ENCODE measurements around the gene GRID2. TPM values are rescaled to one million over a fixed set of nuclear protein-coding genes. Genes with fewer than 3 reads are reported as not detected.

GRID2 gene
- total RNA-seq, 1 donor, result not detected

DNA sequence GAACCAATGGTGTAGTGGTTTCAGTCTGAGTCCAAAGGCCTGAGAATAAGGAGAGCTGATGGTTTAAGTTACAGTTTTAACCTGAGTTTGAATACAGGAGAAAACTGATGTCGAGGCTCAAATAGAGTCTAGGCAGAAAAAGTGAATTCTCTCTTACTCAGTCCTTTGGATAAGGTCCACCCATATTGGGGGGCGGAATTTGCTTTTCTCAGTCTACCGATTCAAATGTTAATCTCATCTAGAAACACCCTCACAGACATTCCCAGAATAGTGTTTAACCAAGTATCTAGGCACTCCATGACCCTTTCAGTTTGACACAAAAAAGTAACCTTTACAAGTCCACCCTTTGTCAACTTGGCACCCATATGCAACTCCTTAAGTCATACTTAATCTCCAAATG lies 216.0 kb downstream of the GRID2 start:
- no peak for TF ChIP-seq CTCF (IDR thresholded peaks at IDR 0.05; ENCODE audit: insufficient read depth, low read depth, low read length)
- DNase-seq (ENCODE audit: low read depth), result no peak
- H3K4me3 ChIP-seq (ENCODE audit: low read depth, low read length), result no peak overlapping the region

- H3K4me3 ChIP-seq (ENCODE audit: low read depth, low read length), result no peak overlapping the region
- no peak for DNase-seq (ENCODE audit: low read depth)
- no peak for TF ChIP-seq CTCF (IDR thresholded peaks at IDR 0.05; ENCODE audit: insufficient read depth, low read depth, low read length)
Measured at GRCh38 chr4:92520563-92520962, 216.8 kb downstream of the GRID2 start.

GRCh38 chr4:92521941-92522340 lies 218.2 kb downstream of the GRID2 start:
- TF ChIP-seq CTCF (IDR thresholded peaks at IDR 0.05; ENCODE audit: insufficient read depth, low read depth, low read length), result no peak
- no peak overlapping the region for H3K4me3 ChIP-seq (ENCODE audit: low read depth, low read length)
- DNase-seq (ENCODE audit: low read depth), result no peak

- no peak for DNase-seq (ENCODE audit: low read depth)
- H3K4me3 ChIP-seq (ENCODE audit: low read depth, low read length), result no peak overlapping the region
- no peak for TF ChIP-seq CTCF (IDR thresholded peaks at IDR 0.05; ENCODE audit: insufficient read depth, low read depth, low read length)
Measured at GRCh38 chr4:92522356-92522755, 218.6 kb downstream of the GRID2 start.

GRCh38 chr4:92524131-92524530 lies 220.4 kb downstream of the GRID2 start:
- H3K4me3 ChIP-seq (ENCODE audit: low read depth, low read length), result no peak overlapping the region
- no peak for DNase-seq (ENCODE audit: low read depth)
- no peak for TF ChIP-seq CTCF (IDR thresholded peaks at IDR 0.05; ENCODE audit: insufficient read depth, low read depth, low read length)

DNA sequence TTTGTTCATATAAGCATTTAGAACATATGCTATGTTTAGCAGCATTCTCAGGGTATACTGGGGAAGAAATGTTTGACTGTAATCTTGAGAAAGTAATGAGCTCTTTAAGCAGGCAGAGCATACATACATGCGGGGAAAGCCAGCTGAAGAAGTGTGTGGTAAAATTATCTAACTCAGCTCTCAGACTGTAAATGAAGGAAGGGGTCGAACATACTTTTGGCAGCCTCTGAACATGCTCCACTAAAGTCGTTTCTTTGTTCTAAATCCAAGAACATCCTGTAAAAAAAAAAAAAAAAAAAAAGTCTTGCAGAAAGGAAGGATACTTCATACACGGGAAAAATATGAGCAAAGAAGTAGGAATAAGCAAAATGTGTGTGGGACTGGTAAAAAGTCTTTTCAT lies 224.8 kb downstream of the GRID2 start:
- no peak for TF ChIP-seq CTCF (IDR thresholded peaks at IDR 0.05; ENCODE audit: insufficient read depth, low read depth, low read length)
- no peak for DNase-seq (ENCODE audit: low read depth)
- H3K4me3 ChIP-seq (ENCODE audit: low read depth, low read length), result no peak overlapping the region

DNA sequence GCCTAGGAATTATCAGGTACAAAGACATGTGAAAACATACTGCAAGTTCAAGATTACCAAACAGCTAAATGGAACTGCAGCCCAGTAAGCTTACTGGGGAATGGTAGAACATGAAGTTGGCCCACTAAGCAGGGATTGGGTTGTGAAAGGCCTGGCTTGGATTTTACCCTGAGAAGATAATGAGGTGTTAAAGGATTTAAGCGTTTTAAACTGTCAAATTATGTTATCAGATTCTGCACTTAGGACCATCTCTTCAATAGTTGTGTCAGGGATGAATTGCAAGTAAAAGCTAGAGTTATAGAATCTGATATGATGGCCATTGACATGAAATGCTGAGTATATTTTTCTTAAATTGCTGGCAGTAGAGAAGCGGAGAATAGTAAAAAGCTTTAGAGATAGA lies 225.7 kb downstream of the GRID2 start:
- no peak for DNase-seq (ENCODE audit: low read depth)
- TF ChIP-seq CTCF (IDR thresholded peaks at IDR 0.05; ENCODE audit: insufficient read depth, low read depth, low read length), result no peak
- H3K4me3 ChIP-seq (ENCODE audit: low read depth, low read length), result no peak overlapping the region
